Hematopoietic multipotent progenitor cell treated with erythropoietin and hydrocortisone succinate and interleukin-3 and kit ligand, for 15 days (in vitro differentiated cells): ENCODE measurements around the gene RTN4RL1.
"Not testable (repeated sequence)": the region's sequence is repeated elsewhere in the genome, so short reads cannot be mapped to it uniquely, and the experiment has no call there.

Source experiments
- DNase-seq: peaks from one replicate; pipeline ENCODE4 v3.0.0-alpha.2; 2015; ENCODE audit warnings: low spot score

The RTN4RL1 gene

DNA sequence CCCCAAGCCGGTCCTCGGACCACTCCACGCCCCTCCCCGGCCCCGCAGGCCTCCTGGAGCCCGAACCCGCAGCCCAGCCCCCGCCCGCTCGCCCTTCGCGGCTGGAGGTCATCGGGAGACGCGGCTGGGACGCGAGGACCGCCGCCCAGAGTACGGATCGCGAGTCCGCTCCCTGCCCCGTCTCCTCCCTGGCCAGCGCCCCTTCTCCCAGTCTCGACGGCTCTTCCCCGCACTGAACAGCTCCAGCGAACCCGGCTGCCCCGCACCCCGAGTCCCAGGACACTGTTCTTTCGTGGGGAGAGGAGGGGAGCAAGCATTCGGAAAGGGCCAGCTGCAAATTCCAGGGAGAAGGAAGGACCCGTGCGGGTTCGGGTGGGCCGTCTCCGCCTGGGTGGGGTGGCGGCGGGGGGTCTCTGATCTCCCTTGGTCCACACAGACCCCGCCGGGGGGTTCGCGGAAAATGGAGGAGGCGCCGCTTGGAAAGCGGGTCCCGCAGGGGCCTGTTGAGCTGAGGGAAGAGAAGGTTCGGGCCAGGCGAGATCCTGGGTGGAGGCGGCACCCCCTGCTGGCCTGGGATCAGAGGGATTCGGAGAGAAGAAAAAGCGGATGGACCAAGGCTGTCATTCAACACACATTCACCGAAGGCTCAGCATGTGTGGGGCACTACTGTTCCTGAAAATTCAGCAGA, 632 bp upstream of the RTN4RL1 start:
- DNase-seq, result no peak

DNA sequence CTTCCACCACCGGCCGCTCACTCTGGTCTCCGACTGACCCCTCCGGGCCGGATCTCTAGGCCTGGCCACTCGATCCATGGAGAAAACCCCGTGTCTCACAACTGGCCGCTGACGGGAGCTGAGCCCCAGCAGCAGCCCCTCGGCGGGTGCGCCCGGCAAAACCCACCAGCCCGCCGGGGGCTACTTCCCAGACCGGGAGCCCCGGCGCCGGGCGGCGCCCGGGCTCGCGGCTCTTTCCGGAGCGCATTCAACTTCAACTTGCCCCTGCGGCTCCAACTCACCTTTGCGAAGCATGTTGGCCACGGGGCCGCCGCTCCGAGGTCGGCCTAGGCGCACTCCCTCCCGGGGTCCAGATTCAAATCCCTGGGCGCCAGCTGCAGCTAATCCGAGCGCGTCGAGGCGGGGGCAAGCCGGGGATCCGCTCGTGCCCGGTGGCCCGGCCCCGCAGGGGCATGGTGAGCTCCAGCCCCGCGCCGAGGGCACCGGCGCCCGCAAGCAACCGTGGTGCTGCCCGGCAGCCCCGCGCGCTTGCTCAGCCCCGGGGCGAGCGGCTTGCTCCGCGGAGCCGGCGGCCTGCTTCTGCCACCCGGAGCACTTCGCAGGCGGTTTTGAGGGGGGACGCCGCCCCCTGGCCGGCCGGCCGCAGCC, 438 bp downstream of the RTN4RL1 start:
- DNase-seq, result no peak

DNA sequence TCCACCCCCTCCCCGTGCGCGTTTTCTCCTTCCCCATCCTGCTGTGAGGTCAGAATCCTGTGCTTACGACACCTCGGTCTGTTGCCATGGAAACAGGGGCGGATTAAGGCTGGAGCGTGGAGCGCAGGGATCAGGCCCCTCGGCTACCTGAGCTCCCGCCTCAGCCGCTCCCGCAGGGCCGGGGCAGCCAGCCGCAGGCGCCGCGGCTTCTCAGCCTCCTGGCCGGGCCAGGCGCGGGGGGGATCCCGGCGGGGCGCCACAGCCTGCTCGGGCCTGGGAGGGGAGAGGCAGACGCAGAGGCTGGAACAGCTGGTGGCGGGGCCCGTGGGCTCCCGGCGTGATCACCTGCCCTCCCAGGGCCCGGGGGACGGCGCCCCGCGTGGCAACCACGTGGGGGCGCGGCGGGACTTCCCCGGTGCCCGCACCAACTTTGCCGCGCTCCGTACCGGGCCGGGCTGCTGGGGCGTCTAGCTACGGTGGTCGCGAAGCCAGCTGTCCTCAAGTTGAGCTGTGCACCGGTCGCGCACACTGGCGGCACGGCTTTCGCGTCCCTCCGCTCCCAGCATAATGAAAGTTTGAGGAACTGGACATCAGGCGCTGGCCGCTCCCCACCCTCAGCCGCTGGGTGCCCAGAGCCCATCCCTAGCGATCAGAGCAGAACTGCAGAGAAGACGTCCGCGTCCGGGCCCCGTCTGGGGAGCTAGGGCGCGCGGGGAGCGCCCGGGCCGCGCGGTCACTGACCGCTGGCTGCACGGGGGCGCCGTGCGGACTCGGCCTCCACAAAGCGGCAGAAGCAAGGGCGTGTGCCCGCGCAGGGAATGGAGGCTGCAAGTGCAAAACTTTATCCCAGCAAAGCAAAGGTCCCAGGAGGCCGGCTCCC, 1.2 kb downstream of the RTN4RL1 start:
- no peak for DNase-seq

DNA sequence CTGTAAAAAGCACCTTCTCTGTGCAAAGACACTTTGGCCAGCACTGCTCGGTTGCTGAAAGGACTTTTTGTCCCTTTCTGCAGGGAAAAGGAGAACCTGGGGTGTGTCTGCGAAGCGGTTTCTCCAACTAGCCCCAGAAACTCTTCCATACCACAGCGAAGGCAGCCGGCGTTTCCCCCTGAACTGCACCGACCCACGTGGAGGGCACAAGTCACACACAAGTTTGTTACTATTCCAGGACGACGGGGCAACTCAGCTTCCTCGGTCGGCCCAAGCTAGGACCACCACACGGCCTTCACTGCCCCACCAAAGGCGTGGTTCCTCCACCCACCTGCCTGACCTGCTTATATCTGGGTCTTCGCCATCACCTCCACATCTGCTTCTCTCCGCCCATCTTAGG, 1.9 kb downstream of the RTN4RL1 start:
- no peak for DNase-seq

DNA sequence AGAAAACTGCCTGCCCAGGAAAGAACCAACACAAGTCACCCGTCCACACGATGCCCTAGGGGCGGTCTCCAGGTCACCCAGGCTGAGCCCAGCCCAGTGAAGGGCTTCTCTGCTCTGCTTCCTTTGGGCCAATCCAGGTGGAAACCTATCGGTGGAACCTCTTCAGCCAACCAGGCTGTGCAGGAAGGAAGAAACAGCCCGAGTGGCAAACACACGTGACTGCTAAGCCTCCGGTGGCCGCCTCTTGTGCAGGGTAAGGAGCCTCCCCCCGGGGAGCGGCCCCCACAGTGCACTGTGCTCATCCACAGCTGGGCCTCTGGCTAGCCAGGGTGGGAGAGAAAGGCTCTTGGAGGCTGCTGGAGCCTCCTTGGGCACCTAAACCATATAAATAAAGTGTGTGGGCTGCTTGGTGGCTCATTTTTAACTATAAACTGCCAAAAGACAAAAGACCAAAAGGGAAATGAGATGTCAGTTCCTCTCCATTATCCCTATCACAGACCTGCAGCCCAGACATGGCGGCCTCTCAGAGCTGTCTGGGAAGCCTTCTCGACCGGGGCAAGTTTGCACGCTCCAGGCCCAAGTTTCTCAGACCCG, 2.4 kb downstream of the RTN4RL1 start:
- no peak for DNase-seq

DNA sequence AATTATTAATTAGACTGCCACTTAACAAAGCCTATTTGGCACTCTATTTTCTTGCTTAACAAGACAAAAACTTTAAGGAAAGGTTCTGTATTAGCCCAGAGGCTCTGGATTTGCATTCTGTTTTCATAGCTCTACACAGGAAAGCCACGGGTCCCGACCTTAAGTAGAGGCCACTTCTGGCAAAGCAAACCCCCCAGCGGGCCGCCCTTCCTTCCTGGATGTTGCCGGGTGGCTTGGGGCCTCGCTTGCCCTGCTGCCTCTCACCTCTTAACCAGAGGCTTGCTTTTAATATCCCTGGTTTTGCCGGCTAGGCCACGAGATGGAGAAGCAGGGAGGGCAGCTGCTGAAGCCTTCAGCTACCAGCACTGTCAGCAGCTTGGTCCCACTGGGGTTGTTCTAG, 4.4 kb downstream of the RTN4RL1 start:
- DNase-seq, result no peak

DNA sequence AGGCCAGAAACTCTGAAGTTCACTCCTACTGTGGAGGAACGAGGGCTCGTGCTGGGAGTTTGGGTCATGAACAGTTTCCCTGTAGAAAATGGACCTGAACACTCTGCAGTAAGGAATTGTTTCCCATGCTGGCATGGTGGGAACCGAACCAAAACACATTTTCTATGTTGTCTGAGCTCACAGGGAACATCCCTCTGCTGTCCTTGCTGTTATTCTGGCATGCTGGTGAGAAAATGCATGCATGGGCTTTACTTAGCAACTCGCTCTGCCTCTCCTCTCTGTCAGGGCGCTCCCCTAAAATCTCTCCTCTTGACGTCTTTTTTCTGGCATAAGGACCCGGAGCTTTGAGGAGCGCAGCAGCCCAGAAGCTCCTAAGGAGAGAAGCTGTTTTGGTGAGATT, 5.4 kb downstream of the RTN4RL1 start:
- no peak for DNase-seq

DNA sequence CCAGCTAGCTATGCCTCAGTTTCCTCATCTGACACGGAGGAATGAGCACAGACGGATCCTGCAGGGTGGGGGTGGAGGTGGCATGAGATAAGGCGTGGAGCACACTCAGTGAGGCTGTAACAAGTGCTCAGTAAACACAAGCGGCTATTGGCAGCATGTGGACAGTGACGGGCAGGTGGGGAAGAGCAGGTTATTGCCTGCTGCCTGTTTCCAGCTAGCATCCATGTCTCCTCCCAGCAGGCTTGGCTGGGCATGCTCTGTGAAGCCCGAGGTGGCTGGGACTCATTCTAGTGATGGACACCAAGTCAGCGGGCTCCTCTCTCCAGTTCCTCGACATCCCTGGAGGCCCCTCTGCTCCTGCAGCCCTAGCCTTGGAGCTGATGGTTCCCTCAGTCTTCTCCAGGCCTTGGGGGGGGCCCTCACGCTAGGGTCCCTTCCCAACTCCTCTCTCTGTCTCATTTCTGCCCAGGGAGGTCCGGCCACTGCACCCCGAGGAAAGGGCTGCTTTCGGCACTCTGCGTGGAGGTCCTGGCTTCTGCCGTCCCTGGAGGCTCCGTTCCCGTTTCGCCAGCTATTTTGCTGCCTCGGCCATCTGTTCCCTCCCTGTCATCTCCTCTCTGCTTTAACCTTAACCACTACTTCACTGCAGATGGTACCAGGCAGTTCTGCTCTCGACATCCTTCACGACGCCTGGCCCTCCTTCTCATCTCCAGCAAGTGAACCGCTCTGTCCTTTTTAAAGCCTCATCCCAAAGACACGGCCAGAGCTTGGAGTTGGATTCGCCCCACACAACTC, 6.2 kb downstream of the RTN4RL1 start:
- DNase-seq, result no peak

DNA sequence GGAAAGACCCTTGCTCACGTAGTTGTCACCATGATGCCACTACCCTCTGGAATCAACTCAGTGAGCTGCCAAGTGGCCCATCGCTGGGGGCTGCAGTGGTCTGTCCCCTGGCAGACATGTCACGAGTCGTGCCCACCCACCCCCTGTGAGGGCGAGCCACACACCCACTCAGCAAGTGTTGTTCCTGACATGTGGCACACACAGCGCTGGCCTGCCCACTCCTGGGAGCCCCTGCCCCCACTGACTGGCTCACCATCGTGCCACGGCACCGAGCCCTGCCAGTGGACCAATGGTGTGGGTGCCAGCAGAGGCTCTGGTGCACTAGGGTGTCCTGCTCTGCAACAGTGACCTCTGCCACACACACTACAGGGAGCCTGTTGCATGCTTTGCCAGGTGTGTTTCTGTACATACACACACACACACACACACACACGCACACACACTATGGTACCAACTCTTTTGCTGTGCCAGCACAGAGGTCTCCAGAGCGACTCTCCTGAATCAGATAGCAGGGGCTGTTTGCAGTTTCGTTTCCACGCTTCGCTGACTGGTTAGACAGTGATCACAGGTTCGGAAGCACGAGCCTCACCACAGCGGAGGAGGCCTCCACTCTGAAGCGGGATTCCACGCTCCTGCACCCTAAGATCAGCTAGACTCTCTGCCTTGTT, 7.7 kb downstream of the RTN4RL1 start:
- DNase-seq, result no peak

DNA sequence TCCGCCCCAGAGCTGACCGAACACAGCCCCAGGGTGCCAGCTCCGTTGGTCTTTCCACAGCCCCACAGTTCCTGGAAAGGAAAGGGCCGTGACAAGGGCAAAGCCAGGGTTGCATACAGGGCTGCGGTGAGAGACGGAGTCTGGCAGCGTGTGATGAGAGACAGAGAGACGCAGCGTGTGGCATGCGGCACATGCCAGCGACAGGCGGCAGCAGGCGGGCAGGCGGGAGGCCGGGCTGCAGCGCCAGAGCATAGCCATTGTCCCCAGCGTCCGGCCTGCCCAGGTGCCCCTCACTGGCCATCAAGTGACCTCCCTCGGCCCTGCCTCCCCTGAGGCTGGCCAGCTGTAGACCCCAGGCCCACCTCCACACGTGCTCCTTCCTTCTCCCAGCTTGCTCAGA, 8.6 kb downstream of the RTN4RL1 start:
- DNase-seq, result no peak

DNA sequence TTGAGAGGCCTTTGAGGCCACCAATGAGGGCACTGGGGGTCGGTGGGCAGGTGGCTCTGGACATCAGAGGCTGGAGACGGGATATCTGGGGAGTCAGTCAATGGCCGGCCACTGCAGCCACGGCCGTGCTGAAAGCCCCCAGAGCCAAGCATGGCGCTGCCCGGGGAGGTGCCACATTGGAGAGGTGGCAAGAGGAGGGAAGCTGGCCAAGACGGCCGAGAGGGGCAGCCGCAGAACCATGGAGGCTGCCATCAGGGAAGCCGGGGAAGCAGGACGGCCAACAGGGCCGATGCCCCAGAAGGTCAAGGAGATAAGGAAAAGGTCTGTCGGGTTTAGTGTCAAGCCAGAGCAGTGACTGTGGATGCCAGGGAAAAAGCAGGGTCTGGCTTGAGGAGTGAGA, 9.8 kb downstream of the RTN4RL1 start:
- DNase-seq, result no peak

DNA sequence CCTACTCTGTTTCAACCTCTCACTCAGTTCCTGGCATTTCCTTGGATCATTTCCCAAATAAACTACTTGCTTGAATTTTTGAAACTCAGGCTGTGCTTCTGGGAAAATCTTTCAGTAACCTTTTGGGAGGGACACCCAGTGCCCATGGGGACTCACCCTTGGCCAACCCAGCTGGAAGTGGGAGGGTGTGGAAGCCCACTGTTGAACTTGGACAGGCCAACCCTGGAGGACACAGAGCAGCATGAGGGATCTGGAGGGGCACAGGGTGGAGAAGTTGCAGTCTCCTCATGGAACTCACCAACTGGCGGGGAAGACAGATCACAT, 11.2 kb downstream of the RTN4RL1 start:
- DNase-seq, result no peak

DNA sequence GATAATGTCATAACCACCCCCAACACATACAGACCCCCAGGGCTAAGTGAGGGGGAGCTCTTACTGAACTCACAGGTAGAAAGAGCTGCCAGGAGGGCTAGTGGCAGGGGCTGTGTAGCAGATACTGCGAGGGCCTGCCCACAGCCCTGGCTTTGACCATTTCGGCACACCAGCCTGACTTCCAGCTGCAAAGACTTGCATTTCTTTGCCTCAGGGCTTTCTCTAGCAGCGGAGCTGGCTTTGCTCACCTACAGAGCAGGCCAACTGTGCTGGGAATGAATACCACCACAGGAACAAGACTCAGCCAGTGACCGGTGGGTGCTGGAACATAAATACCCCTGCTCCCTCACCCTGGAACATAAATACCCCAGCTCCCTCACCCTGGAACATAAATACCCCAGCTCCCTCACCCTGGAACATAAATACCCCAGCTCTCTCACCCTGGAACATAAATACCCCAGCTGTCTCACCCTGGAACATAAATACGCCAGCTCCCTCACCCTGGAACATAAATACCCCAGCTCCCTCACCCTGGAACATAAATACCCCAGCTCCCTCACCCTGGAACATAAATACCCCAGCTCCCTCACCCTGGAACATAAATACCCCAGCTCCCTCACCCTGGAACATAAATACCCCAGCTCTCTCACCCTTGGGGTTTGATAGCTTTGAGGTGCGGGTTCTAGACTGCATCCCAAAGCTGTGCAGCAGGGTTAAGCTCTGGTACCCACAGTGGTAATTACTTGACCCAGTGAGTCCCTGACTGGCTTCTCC, 11.7 kb downstream of the RTN4RL1 start:
- not testable (repeated sequence) for DNase-seq

DNA sequence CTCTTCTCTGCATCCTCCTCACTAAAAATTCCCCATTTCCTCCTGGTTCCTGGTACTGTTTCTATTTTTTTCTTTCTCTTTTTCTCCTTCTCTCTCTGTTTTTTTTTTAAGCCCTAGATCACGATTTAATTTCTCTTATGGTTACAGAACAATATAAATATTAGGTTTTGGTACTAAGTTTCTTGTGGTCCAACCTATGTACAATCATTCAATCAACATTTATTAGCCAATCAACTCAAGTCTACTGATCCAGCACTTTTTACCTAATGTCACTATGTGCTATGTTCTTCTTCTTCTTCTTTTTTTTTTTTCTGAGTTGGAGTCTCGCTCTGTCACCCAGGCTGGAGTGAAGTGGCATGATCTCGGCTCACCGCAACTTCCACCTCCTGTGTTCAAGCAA, 12.6 kb downstream of the RTN4RL1 start:
- no peak for DNase-seq

DNA sequence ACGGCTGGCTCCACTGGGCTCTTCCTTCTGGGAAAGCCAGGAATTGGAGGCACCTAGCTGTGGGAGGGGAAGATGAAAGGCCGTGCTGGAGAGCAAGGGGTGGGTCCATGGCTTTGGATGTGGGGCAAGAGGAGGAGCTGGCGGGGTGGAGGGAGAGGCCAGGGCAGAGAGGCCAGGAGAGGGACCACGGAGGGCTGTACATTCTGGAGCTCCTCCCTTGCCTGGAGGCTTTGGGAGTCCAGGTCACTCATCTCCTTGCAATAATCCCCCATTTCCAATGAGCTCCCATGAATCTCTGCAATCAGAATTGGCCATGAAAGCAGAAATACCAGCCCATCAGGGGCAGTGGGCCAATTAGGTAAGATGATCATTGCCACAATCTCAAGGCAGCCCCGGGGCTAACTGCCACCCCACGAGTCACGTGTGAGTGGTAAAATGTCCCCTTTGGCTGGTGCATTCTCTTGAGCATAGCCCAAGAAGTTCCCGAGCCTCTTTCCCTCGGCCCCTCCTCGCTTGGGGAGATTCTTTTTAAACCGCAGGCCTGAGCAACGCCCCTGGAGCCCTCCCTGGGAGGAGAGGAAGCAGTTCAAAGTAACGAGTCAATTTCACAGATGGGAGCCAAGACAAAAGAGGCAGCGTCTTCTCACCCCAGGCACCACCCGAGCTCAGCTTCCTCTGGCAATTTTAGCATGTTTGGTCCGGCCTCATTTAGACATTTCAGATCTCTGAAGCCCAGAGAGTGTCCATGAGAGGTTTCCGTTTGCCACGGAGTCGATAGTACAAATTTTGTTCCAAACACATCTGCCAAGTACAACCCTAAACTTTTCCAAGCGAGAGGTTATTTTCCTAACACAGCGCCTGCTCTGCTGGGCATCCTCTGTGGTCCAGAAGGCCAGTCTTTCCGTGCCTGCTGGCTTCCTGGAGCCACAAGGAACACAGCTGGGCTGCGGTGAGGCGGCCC, 13.4 kb downstream of the RTN4RL1 start:
- DNase-seq, result no peak

DNA sequence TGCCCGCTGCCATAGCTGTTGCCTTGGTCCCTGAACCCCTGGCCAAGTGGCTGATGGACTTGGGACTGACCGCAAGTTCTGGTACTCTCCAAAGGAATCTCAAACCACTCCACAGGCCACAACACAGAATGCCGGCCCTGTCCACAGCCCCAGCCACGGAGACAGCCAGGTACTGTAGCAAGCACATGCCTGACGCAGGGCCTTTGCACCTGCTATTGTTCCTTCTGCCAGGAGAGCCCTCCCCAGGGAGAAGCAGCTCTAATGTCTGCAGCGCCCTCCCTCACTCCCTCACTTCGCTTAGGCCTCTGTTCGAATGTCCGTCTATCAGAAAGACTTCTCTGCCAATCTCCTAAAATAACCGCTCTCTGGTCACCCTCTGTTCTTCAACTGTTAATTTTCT, 15.4 kb downstream of the RTN4RL1 start:
- no peak for DNase-seq

DNA sequence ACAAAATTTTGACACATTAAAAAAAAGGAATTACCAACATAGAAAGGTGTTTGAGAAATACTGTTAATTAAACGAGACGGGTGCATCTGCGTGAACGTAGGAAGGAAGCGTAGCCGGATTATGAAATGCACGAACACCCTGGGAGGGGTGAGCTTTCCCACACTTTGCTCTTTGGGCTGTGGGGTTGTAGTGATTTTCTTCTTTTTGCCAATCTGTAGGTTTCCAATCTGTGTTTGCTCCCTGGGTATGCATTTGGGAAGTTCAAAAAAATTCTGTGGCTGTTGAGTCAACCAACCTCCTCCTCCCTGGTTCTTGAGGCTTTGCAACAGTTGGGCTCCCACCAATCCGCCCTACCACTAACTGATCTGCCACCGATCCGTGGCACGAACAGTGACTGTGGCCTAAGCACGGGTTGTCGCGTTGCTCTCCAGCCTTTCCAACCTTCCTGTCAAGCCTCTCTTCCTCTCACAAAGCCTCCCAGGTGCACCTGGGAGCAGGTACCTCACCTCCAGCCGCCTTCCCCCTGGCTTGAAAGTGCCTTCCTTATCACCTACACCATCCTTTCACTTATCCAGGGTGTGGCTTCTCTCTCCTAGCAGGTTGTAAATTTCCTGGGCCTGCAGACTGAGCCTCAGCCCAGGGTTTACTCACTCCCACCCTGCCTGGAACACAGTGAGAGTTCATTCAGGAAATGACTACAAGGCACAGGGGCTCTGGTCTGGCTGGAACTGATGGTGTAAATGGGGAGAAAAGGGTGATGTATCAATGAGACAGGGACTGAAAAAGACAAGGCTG, 16.6 kb downstream of the RTN4RL1 start:
- no peak for DNase-seq

DNA sequence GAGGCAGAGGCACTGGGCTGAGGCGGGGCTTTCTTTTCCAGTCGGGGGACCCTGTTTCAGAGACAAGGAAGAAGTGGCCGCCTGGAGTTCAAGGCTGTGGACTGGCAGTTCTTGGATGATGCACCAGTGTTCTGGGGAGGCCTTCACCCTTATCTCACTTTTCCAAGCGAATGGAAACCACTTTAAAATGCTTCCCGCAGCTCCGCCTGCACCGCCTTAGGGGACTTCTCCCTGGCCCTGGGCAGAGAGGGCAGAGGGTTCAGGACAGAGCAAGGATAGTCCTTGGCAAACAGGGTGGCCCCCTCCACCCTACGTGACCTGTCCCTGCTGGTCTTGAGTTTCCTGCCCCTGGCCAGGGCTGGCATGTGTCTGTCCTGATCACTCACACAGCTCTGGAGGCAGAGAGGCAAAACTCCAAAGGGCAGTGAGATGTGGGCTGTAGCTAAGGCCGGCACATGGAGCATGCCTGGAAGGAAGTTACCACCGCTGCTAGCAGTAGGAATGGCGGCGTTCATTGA, 20.6 kb downstream of the RTN4RL1 start:
- DNase-seq, result no peak
